Embryonic facial prominence (tissue), 1 donor: ENCODE results near the gene TRAF3.

Experiments
- DNase-seq: peaks from one replicate; pipeline ENCODE4 v3.0.0-alpha.2; 2016; ENCODE audit errors: extremely low spot score

The TRAF3 gene

DNA sequence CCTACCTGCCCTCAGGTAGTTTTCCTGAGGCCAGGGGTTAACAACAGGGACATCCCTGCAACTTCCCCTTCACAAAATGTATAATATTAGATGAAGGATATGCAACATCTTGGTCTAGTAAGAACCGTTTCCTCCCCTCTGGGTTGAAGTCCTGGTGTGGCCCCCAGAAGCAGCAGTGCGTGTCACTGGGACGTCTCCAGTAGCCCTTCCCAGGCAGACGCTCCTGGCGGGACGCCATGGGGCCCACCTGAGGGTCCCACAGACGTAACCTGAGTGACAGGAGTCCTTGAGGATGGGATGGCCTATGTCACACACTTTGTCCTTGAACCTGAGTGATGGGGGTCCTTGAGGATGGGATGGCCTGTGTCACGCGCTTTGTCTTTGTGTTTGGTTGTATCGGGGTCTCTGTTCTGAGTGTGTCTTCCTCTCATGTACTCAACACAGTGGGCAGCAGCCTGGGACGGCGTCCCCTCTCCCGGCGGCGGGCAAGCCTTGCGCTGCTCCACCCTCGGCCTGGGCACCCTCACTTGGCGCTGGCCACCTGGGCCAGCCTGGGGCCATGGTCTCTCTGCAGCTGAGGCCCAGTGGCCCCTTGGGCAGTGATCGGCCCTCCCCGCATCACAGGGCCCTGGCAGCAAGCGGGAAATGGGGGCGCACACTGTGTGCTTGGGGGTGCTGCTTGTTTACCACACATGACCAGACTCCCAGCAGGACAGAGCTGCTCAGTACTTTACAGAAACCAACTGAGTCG is 130.9 kb downstream of the TRAF3 start:
- no peak for DNase-seq

- no peak for DNase-seq
These were observed 131.7 kb downstream of the TRAF3 start for GRCh38 chr14:102908766-102909455.

GRCh38 chr14:102909462-102909861 is 132.2 kb downstream of the TRAF3 start:
- no peak for DNase-seq

DNA sequence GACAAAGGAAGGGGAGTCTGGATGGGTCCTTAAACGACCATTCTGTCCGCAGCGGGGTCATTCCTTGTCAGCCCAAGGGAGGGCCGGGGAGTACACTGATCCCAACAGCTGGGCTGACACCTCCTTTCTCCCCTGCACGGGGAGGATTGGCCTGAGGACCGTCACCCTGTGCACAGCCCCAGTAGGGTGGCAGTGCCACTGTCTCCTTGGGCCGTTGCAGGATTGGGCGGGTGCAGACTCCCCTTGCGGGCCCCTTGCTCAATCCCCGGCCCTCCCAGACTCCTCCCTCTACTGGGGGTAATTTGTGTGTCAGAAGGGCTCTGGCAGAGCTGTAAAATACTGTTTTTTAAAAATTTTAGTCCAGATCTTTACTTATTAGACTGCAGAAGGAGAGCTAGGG is 132.7 kb downstream of the TRAF3 start:
- DNase-seq: no peak

GRCh38 chr14:102910442-102910841 is 133.2 kb downstream of the TRAF3 start:
- no peak for DNase-seq

DNA sequence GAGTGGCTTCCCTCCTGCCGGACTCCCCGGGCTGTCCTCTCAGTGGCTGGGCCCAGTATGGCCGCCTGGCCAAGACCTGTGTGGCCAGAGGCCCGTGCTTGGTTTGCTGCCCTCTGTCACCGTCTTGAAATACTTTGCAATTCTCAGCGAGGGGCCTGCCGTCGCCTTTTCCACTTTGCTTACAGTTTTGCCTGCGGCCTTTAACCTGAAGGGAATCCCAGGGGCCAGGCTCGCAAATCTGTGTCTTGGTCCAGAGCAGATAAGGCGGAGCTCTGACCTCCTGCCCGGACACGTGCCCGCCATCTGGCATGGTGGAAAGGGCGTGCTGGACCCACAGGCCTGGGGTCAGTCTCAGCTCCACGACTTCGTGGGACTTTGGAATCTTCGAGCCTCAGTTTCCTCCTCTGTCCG is 134.3 kb downstream of the TRAF3 start:
- DNase-seq: no peak

- no peak for DNase-seq
These were observed 134.9 kb downstream of the TRAF3 start for GRCh38 chr14:102911991-102912761.

GRCh38 chr14:102913341-102914211 is 136.3 kb downstream of the TRAF3 start:
- no peak for DNase-seq

DNA sequence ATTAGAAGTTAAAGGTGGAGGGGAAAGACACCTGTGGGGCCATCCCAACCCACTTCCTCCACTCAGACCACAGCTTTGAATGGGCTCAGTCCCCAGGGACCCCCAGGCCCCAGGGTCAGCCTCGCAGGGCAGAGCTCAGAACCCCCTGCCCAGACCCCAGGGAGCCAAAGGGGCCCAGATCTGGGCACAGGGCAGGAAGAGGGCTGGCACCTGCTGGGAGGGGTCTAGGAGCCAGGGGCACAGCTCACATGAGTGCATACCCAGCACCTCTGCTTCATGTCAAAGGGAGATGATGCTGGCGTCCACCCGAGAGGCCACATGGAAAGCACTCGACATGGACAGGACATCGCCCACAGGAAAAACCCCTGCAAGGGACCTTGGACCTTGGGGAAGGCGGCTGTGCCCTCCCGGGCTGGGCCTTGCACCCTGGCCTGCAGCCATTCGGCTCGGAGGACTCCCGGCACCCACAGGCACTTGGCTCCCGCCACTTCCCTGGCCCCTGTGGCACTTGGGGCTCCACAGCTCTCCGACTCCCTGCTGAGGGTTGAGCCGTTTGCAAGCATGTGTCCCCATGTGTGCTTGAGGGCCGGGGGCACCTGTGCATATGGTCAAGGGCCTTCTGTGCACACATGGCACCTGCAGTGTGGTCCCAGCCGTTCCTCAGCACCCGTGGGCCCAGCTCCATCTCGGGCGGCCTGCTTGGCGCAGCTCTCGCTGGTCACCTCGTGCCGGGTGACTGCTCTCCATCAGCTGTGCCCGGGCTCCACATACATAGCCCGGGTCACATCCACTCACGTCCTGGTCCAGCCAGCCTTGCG is 137.4 kb downstream of the TRAF3 start:
- no peak for DNase-seq

GRCh38 chr14:102915292-102916110 is 138.3 kb downstream of the TRAF3 start:
- no peak for DNase-seq

DNA sequence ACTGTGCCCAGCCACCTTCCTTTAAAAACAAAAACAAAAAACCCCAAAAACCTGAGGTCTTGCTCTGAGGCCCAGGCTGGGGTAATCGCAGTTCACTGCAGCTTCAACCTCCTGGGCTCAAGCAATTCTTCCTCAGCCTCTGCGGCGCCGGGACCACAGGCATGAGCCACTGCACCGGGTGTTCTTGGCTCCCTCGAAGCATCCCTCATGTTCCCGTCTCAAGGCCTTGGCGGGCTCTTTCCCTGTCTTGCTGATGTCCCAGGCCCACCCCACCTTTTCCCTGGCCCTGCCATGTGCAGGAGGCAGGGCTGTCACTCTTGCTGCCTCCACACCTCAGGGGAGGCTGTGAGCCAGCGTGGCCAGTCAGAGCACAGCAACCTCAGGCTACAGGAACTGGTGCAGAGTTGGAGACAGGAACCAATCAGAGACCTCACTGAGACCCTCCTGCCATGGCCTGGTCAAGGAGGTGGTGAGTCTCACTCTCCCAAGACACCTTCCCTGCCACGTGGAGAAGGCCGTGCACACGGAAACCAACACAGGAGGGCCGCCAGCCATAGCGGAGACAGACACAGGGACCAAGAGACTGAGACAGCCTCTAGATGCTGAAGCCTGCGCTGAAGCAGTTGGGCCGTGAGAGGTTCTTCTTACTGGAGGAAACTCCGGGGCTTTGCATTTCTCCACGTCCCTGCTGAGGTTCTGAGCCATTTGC is 139.3 kb downstream of the TRAF3 start:
- DNase-seq: no peak

- no peak for DNase-seq
These were observed 139.8 kb downstream of the TRAF3 start for GRCh38 chr14:102917056-102917385.

DNA sequence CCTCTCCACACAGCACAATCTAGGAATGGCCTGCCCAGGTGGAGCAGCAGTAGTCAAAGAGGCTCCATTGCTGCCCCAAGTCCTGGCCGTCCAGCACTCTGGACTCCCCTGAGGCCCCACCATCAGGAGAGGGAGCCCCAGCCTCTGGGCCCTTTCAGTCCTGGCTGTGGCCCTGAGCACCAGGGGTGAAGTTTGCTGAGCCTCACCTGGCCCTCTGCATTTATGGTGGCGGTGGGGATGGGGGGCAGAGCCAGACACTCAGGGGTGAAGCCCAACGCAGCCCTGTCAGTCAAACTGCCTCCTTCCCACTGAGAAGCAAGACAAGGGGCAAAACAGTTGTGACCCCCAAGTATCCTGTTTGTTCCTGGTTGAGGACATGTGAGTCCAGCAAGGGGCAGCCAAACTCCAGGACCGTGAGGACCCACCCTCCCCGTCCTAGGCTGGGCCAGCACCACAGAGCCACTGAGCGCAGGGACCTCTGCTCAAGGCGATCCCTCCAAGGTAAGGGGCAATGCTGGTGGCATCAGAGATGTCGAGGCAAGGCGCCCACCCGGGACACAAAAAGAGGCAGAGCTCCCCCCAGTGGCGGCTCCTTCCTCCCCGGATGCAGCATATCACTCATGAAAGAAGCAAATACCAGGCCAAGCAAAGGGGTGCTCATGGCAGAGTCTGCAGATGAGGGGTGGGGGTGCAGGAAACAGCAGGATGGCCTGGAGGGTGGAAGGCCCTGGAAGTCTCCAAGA is 140.4 kb downstream of the TRAF3 start:
- no peak for DNase-seq

GRCh38 chr14:102918438-102918837 is 141.2 kb downstream of the TRAF3 start:
- no peak for DNase-seq

GRCh38 chr14:102920273-102920997 is 143.2 kb downstream of the TRAF3 start:
- DNase-seq: no peak

DNA sequence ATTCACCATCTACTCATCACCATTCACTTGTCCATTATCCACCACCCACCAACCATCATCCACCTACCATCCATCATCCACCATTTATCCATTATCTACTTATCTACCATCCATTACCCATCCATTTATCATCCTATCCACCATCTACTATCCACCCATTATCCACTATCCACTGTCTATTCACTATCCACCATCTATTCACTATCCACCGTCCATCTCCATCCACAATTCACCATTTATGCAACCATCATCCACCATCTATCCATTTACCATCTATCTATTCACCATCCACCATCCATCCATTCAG is 143.7 kb downstream of the TRAF3 start:
- no peak for DNase-seq

- no peak for DNase-seq
These were observed 145.4 kb downstream of the TRAF3 start, which contains the start of gene AMN for GRCh38 chr14:102922490-102923200. Gene AMN, plus strand, starts transcription at chr14:102922663. Its CDS starts 26 bp downstream, at chr14:102922689.
